Measurements from ENCODE around the gene RRN3.
"Not testable (repeated sequence)": the region's sequence is repeated elsewhere in the genome, so short reads cannot be mapped to it uniquely, and the experiment has no call there.

DNA sequence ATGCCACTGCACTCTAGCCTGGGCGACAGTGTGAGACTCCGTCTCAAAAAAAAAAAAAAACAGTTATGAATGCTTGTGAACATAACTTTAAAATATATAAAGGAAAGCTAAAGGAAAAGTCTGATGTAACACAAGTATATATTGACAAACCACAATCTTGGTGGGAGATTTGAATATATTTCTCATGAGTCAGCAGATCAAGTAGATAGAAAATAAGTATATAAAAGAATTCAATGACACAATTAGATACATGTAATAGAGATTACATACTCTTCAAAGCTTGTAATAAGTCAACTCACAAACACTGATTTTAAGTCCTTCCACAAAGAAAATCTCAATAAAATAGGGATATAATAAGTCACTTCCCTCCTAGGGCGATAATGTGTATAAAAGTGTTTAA lies 78.4 kb downstream of the RRN3 start:
- TF ChIP-seq, protein P1, sequence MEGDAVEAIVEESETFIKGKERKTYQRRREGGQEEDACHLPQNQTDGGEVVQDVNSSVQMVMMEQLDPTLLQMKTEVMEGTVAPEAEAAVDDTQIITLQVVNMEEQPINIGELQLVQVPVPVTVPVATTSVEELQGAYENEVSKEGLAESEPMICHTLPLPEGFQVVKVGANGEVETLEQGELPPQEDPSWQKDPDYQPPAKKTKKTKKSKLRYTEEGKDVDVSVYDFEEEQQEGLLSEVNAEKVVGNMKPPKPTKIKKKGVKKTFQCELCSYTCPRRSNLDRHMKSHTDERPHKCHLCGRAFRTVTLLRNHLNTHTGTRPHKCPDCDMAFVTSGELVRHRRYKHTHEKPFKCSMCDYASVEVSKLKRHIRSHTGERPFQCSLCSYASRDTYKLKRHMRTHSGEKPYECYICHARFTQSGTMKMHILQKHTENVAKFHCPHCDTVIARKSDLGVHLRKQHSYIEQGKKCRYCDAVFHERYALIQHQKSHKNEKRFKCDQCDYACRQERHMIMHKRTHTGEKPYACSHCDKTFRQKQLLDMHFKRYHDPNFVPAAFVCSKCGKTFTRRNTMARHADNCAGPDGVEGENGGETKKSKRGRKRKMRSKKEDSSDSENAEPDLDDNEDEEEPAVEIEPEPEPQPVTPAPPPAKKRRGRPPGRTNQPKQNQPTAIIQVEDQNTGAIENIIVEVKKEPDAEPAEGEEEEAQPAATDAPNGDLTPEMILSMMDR (IDR thresholded peaks at IDR 0.05): not testable (repeated sequence)
- not testable (repeated sequence) for TF ChIP-seq POLR2A (IDR thresholded peaks at IDR 0.05)
